CD4-positive, alpha-beta T cell (primary cell): Measurements from ENCODE around the gene TM4SF5. TPM values are rescaled to one million over a fixed set of nuclear protein-coding genes. Genes with fewer than 3 reads are reported as not detected.

Experiments
- ATAC-seq: fragments of 200-7000 bp; cut with Tn5 transposase; one replicate; pipeline ENCODE4 v1.10.0; 2022; ENCODE audit warnings: mild to moderate bottlenecking; ENCODE audit not compliant: poor library complexity
- CTCF ChIA-PET: fragments of 350-600 bp; sonication (Branson Sonifier 250); formaldehyde crosslinking; loops from one replicate; lab custom pipeline; 2021; ENCODE audit warnings: antibody characterized with exemption, inconsistent platforms; lab: Charles Lee
- POLR2A ChIA-PET: fragments of 350-600 bp; sonication (Branson Sonifier 250); formaldehyde crosslinking; loops from one replicate; lab custom pipeline; 2021; ENCODE audit warnings: antibody characterized with exemption, inconsistent platforms; lab: Charles Lee
- DNase-seq, 14 experiments: peaks; one replicate each; pipeline ENCODE4 v3.0.0-alpha.2; 2013 to 2020; ENCODE audit warnings: mixed read lengths in 2 of 14
- H3K27ac ChIP-seq, 2 donors: one replicate each; pipeline versions ENCODE4 v1.5.1 to v1.7.0; 2013; ENCODE audit warnings: low read length in 2 of 2, low read depth in 1 of 2, mild to moderate bottlenecking in 1 of 2
- H3K27me3 ChIP-seq, 2 experiments: 1 replicate in 1 of 2; 2 replicates in 1 of 2; pipeline versions ENCODE4 v1.6.1 to v1.7.0; 2013; ENCODE audit warnings: low read length in 2 of 2, control low read depth in 1 of 2, mild to moderate bottlenecking in 1 of 2, moderate library complexity in 1 of 2; ENCODE audit not compliant: insufficient read depth in 2 of 2, control insufficient read depth in 1 of 2
- H3K36me3 ChIP-seq: one replicate; pipeline ENCODE4 v1.6.1; 2013; ENCODE audit warnings: low read length, control low read depth; ENCODE audit not compliant: insufficient read depth
- H3K4me1 ChIP-seq: one replicate; pipeline ENCODE4 v1.6.1; 2013; ENCODE audit warnings: low read length, control low read depth; ENCODE audit not compliant: insufficient read depth
- H3K4me3 ChIP-seq: one replicate; pipeline ENCODE4 v1.5.1; 2013; ENCODE audit warnings: mild to moderate bottlenecking, low read length, moderate library complexity
- H3K9me3 ChIP-seq, 2 experiments: 1 replicate in 1 of 2; 2 replicates in 1 of 2; pipeline versions ENCODE4 v1.6.1 to v1.7.0; 2013; ENCODE audit warnings: low read length in 2 of 2, mild to moderate bottlenecking in 2 of 2, control low read depth in 1 of 2, moderate library complexity in 1 of 2; ENCODE audit not compliant: control insufficient read depth in 1 of 2, insufficient read depth in 1 of 2
- H3K27ac Mint-ChIP-seq: one replicate; pipeline ENCODE4 v1.8.0; 2020; ENCODE audit warnings: mixed read lengths
- H3K27me3 Mint-ChIP-seq: one replicate; pipeline ENCODE4 v1.8.0; 2021; ENCODE audit warnings: mixed read lengths
- H3K36me3 Mint-ChIP-seq: one replicate; pipeline ENCODE4 v1.8.0; 2021; ENCODE audit warnings: low read depth, mixed read lengths
- H3K4me1 Mint-ChIP-seq: one replicate; pipeline ENCODE4 v1.8.0; 2021; ENCODE audit warnings: low read depth, mixed read lengths
- H3K4me3 Mint-ChIP-seq: one replicate; pipeline ENCODE4 v1.8.0; 2020; ENCODE audit warnings: mild to moderate bottlenecking, mixed read lengths
- H3K9me3 Mint-ChIP-seq: one replicate; pipeline ENCODE4 v1.8.0; 2020; ENCODE audit warnings: mixed read lengths
- CTCF ChIP-seq: fragments of 200-600 bp; IDR thresholded peaks from one replicate; pipeline ENCODE4 v1.8.0; 2022; ENCODE audit warnings: antibody characterized with exemption, mild to moderate bottlenecking
- intact Hi-C, 2 experiments: fragments of 100-400 bp; cut with DNase I in 1 of 2; cut with micrococcal nuclease in 1 of 2; formaldehyde crosslinking; loops; one replicate each; pipeline versions ENCODE4 v1.15.1 to v1.9.0; 2023 to 2025; cut with DNase I, micrococcal nuclease
- total RNA-seq, 174 experiments: library from RNA in 2 of 174; stranded (reverse) in 2 of 174; gene quantifications; one replicate each; pipeline ENCODE4 v1.2.3 and lab custom pipeline; 2021 to 2026

Gene TM4SF5
- total RNA-seq, 2 experiments from 2014 or later, result not detected

- Mint-ChIP-seq H3K27me3 (peaks cover 31% of the 10 kb centered on the region), H3K4me1 (peaks cover 17% of the 10 kb centered on the region), H3K27ac (no peak overlapping the region), H3K9me3 (no peaks in the 10 kb centered on the region), H3K4me3 (peak overlapping the region; percentile 34), H3K36me3 (peaks cover 3% of the 10 kb centered on the region)
- POLR2A ChIA-PET, result no interaction called here
- Histone ChIP-seq H3K4me1 (peaks cover 34% of the 10 kb centered on the region), H3K9me3 (peaks cover 0 to 5% of the 10 kb centered on the region in 2 experiments), H3K36me3 (no peaks in the 10 kb centered on the region), H3K27ac (no peak overlapping the region), H3K4me3 (no peak overlapping the region), H3K27me3 (peaks cover 6 to 22% of the 10 kb centered on the region in 2 experiments)
- TF ChIP-seq CTCF, result no peak
- intact Hi-C loops, result no loop called here
- no peak for ATAC-seq
- DNase-seq, result no peak
- CTCF ChIA-PET, result interaction anchor here (2.2 to 2.8 kb wide), 2 partner anchors 33 to 48 kb away, joined by 6 to 7 read pairs; partner anchors contain the start of gene ARRB2
Observed at GRCh38 chr17:4742133-4742532, 29.6 kb upstream of the TM4SF5 start.

- intact Hi-C loops, result no loop called here
- H3K4me3 ChIP-seq, result no peak overlapping the region
- H3K4me1 Mint-ChIP-seq, result peaks cover 18% of the 10 kb centered on the region
- TF ChIP-seq CTCF, result no peak
- no peak overlapping the region for H3K4me3 Mint-ChIP-seq
- H3K9me3 Mint-ChIP-seq, result no peaks in the 10 kb centered on the region
- peaks cover 6 to 22% of the 10 kb centered on the region in 2 experiments for H3K27me3 ChIP-seq
- H3K27me3 Mint-ChIP-seq, result peaks cover 31% of the 10 kb centered on the region
- no peak overlapping the region for H3K27ac ChIP-seq
- POLR2A ChIA-PET, result no interaction called here
- CTCF ChIA-PET, result interaction anchor here (2.2 to 2.8 kb wide), 2 partner anchors 33 to 47 kb away, joined by 6 to 7 read pairs; partner anchors contain the start of gene ARRB2
- peaks cover 38% of the 10 kb centered on the region for H3K4me1 ChIP-seq
- H3K9me3 ChIP-seq, result peaks cover 0 to 5% of the 10 kb centered on the region in 2 experiments
- H3K36me3 Mint-ChIP-seq, result peaks cover 3% of the 10 kb centered on the region
- no peak overlapping the region for H3K27ac Mint-ChIP-seq
- H3K36me3 ChIP-seq, result no peaks in the 10 kb centered on the region
- DNase-seq (no peak), ATAC-seq (no peak)
Observed at GRCh38 chr17:4742629-4743028, 29.1 kb upstream of the TM4SF5 start.

GRCh38 chr17:4743216-4743615 is 28.5 kb upstream of the TM4SF5 start:
- H3K27ac ChIP-seq, result no peak overlapping the region
- H3K4me3 ChIP-seq, result no peak overlapping the region
- TF ChIP-seq CTCF, result no peak
- intact Hi-C loops, result no loop called here
- no peak for DNase-seq
- peaks cover 0 to 5% of the 10 kb centered on the region in 2 experiments for H3K9me3 ChIP-seq
- no peak for ATAC-seq
- H3K9me3 Mint-ChIP-seq, result no peaks in the 10 kb centered on the region
- H3K27me3 Mint-ChIP-seq, result peaks cover 30% of the 10 kb centered on the region
- no peak overlapping the region for H3K27ac Mint-ChIP-seq
- no peak overlapping the region for H3K4me3 Mint-ChIP-seq
- POLR2A ChIA-PET, result no interaction called here
- peaks cover 6 to 22% of the 10 kb centered on the region in 2 experiments for H3K27me3 ChIP-seq
- H3K36me3 ChIP-seq, result no peaks in the 10 kb centered on the region
- CTCF ChIA-PET, result interaction anchor here (2.2 to 2.8 kb wide), 2 partner anchors 34 to 47 kb away, joined by 6 to 7 read pairs; partner anchors contain the start of gene ARRB2
- H3K4me1 Mint-ChIP-seq, result peaks cover 21% of the 10 kb centered on the region
- H3K4me1 ChIP-seq, result peaks cover 42% of the 10 kb centered on the region
- H3K36me3 Mint-ChIP-seq, result peaks cover 3% of the 10 kb centered on the region
